ENCODE measurements around the gene PGK1.
A peak's percentile ranks its signal among the peaks of the same experiment; 100 is the strongest.
"Not testable (repeated sequence)": the region's sequence is repeated elsewhere in the genome, so short reads cannot be mapped to it uniquely, and the experiment has no call there.

PGK1 gene

GRCh38 chrX:78103623-78104446 lies at the start of gene PGK1:
Gene PGK1 (plus strand): TSS chrX:78104248. CDS start chrX:78104341, 93 bp downstream.
- FAIRE-seq (peak; percentile 96), DNase-seq (ENCODE audit: extremely low spot score, insufficient read length, low read depth) (peak; percentile 67)

- DNase-seq (ENCODE audit: extremely low spot score, insufficient read length, low read depth), result no peak
- no peak for FAIRE-seq
Measured at GRCh38 chrX:78063687-78064086, 40.4 kb upstream of the PGK1 start.

GRCh38 chrX:78064152-78064551 lies 39.9 kb upstream of the PGK1 start:
- DNase-seq (ENCODE audit: extremely low spot score, insufficient read length, low read depth) (no peak), FAIRE-seq (peak; percentile 95)

- FAIRE-seq (peak; percentile 94), DNase-seq (ENCODE audit: extremely low spot score, insufficient read length, low read depth) (peak; percentile 29)
Measured at GRCh38 chrX:78064698-78065601, 39.1 kb upstream of the PGK1 start.

GRCh38 chrX:78066110-78066509 lies 37.9 kb upstream of the PGK1 start:
- FAIRE-seq, result peak; percentile 58
- DNase-seq (ENCODE audit: extremely low spot score, insufficient read length, low read depth), result no peak

GRCh38 chrX:78071331-78071730 lies 32.7 kb upstream of the PGK1 start:
- no peak for DNase-seq (ENCODE audit: extremely low spot score, insufficient read length, low read depth)
- FAIRE-seq, result peak; percentile 76

GRCh38 chrX:78073147-78074077 lies 30.6 kb upstream of the PGK1 start:
- DNase-seq (ENCODE audit: extremely low spot score, insufficient read length, low read depth); FAIRE-seq: not testable (repeated sequence)

GRCh38 chrX:78074088-78074487 lies 30.0 kb upstream of the PGK1 start:
- DNase-seq (ENCODE audit: extremely low spot score, insufficient read length, low read depth), result no peak
- FAIRE-seq, result no peak

GRCh38 chrX:78075787-78076389 lies 28.2 kb upstream of the PGK1 start:
- no peak for FAIRE-seq
- no peak for DNase-seq (ENCODE audit: extremely low spot score, insufficient read length, low read depth)

GRCh38 chrX:78081413-78081812 lies 22.6 kb upstream of the PGK1 start:
- not testable (repeated sequence) for FAIRE-seq

GRCh38 chrX:78092296-78092695 lies 11.8 kb upstream of the PGK1 start:
- FAIRE-seq (peak; percentile 67), DNase-seq (ENCODE audit: extremely low spot score, insufficient read length, low read depth) (no peak)

More at GRCh38 chrX:78081413-78081812, 22.6 kb upstream of the PGK1 start:
- not testable (repeated sequence) for DNase-seq (ENCODE audit: extremely low spot score, insufficient read length, low read depth)

- DNase-seq (ENCODE audit: extremely low spot score, insufficient read length, low read depth), result no peak
- FAIRE-seq, result no peak
Measured at GRCh38 chrX:78098108-78098507, 5.9 kb upstream of the PGK1 start.

- FAIRE-seq, result no peak
Measured at GRCh38 chrX:78102091-78102490, 2.0 kb upstream of the PGK1 start.

GRCh38 chrX:78103001-78103622 lies 936 bp upstream of the PGK1 start:
- no peak for DNase-seq (ENCODE audit: extremely low spot score, insufficient read length, low read depth)
- FAIRE-seq, result no peak

More at GRCh38 chrX:78102091-78102490, 2.0 kb upstream of the PGK1 start:
- DNase-seq (ENCODE audit: extremely low spot score, insufficient read length, low read depth), result no peak

GRCh38 chrX:78104447-78105176 lies 564 bp downstream of the PGK1 start:
- peak; percentile 64 for FAIRE-seq
- DNase-seq (ENCODE audit: extremely low spot score, insufficient read length, low read depth), result no peak

- no peak for FAIRE-seq
- DNase-seq (ENCODE audit: extremely low spot score, insufficient read length, low read depth), result no peak
Measured at GRCh38 chrX:78105944-78106650, 2.0 kb downstream of the PGK1 start.

- no peak for DNase-seq (ENCODE audit: extremely low spot score, insufficient read length, low read depth)
- FAIRE-seq, result no peak
Measured at GRCh38 chrX:78106651-78106986, 2.6 kb downstream of the PGK1 start.

- DNase-seq (ENCODE audit: extremely low spot score, insufficient read length, low read depth), result no peak
- no peak for FAIRE-seq
Measured at GRCh38 chrX:78109458-78109857, 5.4 kb downstream of the PGK1 start.

Data from GM18507 (cell line).